Measurements from ENCODE around the gene GBF1. TPM values are rescaled to one million over a fixed set of nuclear protein-coding genes. Genes with fewer than 3 reads are reported as not detected.

The GBF1 gene
- total RNA-seq, 2 donors from 2014 or later: 53.1 to 59.1 TPM

DNA sequence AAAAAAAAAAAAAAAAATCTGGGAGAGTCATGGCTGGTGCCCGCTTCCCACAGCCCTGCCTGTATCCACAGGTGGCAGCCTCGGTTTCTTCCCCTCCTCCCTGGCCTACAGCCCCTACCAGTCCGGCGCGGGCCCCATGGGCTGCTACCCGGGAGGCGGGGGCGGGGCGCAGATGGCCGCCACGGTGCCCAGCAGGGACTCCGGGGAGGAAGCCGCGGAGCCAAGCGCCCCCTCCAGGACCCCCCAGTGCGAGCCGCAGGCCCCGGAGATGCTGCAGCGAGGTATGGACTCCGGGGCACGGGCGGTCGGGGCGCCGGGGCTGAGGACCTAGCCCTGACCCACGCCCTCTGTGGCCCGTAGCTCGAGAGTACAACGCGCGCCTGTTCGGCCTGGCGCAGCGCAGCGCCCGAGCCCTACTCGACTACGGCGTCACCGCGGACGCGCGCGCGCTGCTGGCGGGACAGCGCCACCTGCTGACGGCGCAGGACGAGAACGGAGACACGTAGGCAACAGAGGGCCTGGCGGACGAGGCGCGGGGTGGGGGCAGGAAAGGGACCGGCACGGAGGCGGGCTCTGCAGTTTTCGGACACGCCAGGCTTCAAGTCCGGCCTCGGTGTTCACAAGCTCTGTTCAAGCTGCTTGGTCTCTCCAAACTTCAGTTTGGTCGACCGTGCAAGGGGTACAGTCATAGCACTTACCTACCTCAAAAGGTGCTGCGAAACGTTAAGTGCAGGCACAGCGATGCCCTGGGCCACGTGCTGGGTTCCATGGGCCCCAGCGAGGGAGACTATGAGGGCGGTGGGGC is 154.1 kb downstream of the GBF1 start:
- Histone ChIP-seq H3K4me1 (replicated peaks) (peaks cover 6% of the 10 kb centered on the region), H3K27ac (peak overlapping the region; percentile 86 to 89), H3K27me3 (replicated peaks; ENCODE audit: insufficient read depth) (no peaks in the 10 kb centered on the region), H3K36me3 (no peaks in the 10 kb centered on the region), H3K4me3 (peak overlapping the region; percentile 49 to 52), H3K9me3 (no peaks in the 10 kb centered on the region)
- peak; percentile 85 for DNase-seq (ENCODE audit: low spot score)
- WGBS: 3% methylated on average over 64 of the region's 72 CpGs
- TF ChIP-seq POLR2AphosphoS5 (IDR thresholded peaks at IDR 0.05): peak; percentile 85
- TF ChIP-seq POLR2A (IDR thresholded peaks at IDR 0.05): peak; percentile 73
- TF ChIP-seq, protein P1, sequence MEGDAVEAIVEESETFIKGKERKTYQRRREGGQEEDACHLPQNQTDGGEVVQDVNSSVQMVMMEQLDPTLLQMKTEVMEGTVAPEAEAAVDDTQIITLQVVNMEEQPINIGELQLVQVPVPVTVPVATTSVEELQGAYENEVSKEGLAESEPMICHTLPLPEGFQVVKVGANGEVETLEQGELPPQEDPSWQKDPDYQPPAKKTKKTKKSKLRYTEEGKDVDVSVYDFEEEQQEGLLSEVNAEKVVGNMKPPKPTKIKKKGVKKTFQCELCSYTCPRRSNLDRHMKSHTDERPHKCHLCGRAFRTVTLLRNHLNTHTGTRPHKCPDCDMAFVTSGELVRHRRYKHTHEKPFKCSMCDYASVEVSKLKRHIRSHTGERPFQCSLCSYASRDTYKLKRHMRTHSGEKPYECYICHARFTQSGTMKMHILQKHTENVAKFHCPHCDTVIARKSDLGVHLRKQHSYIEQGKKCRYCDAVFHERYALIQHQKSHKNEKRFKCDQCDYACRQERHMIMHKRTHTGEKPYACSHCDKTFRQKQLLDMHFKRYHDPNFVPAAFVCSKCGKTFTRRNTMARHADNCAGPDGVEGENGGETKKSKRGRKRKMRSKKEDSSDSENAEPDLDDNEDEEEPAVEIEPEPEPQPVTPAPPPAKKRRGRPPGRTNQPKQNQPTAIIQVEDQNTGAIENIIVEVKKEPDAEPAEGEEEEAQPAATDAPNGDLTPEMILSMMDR (IDR thresholded peaks at IDR 0.05): peak; percentile 90 to 98 (median 97)
- intact Hi-C loops (cut with DNase I): loop anchor here (2.0 to 10.0 kb wide), 5 partner anchors 105 to 231 kb away; partner anchors contain the start of genes ACTR1A, PITX3 and SUFU

DNA sequence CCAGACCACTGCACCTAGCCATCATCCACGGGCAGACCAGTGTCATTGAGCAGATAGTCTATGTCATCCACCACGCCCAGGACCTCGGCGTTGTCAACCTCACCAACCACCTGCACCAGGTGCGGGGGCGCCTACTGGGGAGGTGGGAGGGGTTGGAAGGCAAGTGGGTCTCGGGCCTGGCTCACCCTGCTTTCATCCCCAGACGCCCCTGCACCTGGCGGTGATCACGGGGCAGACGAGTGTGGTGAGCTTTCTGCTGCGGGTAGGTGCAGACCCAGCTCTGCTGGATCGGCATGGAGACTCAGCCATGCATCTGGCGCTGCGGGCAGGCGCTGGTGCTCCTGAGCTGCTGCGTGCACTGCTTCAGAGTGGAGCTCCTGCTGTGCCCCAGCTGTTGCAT is 154.7 kb downstream of the GBF1 start:
- peaks cover 6% of the 10 kb centered on the region for H3K4me1 ChIP-seq (replicated peaks)
- no peak for DNase-seq (ENCODE audit: low spot score)
- no peaks in the 10 kb centered on the region for H3K27me3 ChIP-seq (replicated peaks; ENCODE audit: insufficient read depth)
- H3K4me3 ChIP-seq: no peak overlapping the region
- H3K27ac ChIP-seq: no peak overlapping the region
- TF ChIP-seq, protein P1 (IDR thresholded peaks at IDR 0.05): no peak
- TF ChIP-seq POLR2A (IDR thresholded peaks at IDR 0.05) (no peak), POLR2AphosphoS5 (IDR thresholded peaks at IDR 0.05) (no peak)
- no peaks in the 10 kb centered on the region for H3K36me3 ChIP-seq
- WGBS: 74% methylated on average over 17 of the region's 17 CpGs
- H3K9me3 ChIP-seq: no peaks in the 10 kb centered on the region
- intact Hi-C loops (cut with DNase I): loop anchor here (2.0 kb wide), 1 partner anchor 171 kb away; no protein-coding TSS in a partner anchor

DNA sequence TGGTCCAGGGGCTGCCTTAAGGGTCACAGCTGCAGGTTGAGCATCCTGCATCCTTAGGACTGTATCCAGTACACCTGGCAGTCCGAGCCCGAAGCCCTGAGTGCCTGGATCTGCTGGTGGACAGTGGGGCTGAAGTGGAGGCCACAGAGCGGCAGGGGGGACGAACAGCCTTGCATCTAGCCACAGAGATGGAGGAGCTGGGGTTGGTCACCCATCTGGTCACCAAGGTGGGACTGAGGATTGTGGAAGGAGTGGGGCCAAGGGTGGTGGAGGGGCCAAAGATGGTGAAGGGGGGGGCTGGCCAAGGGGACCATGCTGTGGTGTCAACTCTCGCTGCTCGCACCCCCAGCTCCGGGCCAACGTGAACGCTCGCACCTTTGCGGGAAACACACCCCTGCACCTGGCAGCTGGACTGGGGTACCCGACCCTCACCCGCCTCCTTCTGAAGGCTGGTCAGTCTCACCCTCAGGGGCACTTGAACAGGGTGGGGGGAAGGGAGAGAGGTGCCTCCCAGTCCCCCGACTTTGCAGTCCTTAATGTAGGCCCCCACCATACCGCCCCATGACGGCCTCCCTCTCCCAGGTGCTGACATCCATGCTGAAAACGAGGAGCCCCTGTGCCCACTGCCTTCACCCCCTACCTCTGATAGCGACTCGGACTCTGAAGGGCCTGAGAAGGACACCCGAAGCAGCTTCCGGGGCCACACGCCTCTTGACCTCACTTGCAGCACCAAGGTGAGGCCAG is 155.4 kb downstream of the GBF1 start:
- H3K9me3 ChIP-seq: no peaks in the 10 kb centered on the region
- no peaks in the 10 kb centered on the region for H3K27me3 ChIP-seq (replicated peaks; ENCODE audit: insufficient read depth)
- no peaks in the 10 kb centered on the region for H3K36me3 ChIP-seq
- H3K4me3 ChIP-seq: no peak overlapping the region
- no peak for TF ChIP-seq POLR2A (IDR thresholded peaks at IDR 0.05)
- TF ChIP-seq, protein P1 (IDR thresholded peaks at IDR 0.05): no peak
- TF ChIP-seq POLR2AphosphoS5 (IDR thresholded peaks at IDR 0.05): no peak
- no peak for DNase-seq (ENCODE audit: low spot score)
- intact Hi-C loops (cut with DNase I): loop anchor here (2.0 kb wide), 1 partner anchor 172 kb away; no protein-coding TSS in a partner anchor
- WGBS: 92% methylated on average over 22 of the region's 22 CpGs
- peaks cover 6% of the 10 kb centered on the region for H3K4me1 ChIP-seq (replicated peaks)
- H3K27ac ChIP-seq: no peak overlapping the region

DNA sequence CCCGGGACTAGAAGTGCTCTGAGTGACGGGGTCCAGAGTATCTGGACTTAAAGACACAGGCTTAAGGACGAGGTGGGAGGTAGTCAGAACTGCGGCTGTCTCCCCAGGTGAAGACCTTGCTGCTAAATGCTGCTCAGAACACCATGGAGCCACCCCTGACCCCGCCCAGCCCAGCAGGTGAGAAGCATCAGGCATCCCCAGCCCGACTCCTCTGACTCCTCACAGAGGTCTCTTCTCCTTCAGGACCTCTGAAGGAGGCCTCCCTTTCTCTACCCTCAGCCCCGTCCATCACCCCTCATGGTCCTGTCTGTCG is 156.0 kb downstream of the GBF1 start:
- H3K9me3 ChIP-seq: no peaks in the 10 kb centered on the region
- no peak overlapping the region for H3K4me3 ChIP-seq
- H3K27me3 ChIP-seq (replicated peaks; ENCODE audit: insufficient read depth): no peaks in the 10 kb centered on the region
- peaks cover under 1% of the 10 kb centered on the region for H3K4me1 ChIP-seq (replicated peaks)
- intact Hi-C loops (cut with DNase I): loop anchor here (2.0 kb wide), 1 partner anchor 172 kb away; no protein-coding TSS in a partner anchor
- WGBS: 84% methylated on average over 8 of the region's 8 CpGs
- H3K27ac ChIP-seq: no peak overlapping the region
- TF ChIP-seq, protein P1 (IDR thresholded peaks at IDR 0.05): no peak
- no peak for TF ChIP-seq POLR2AphosphoS5 (IDR thresholded peaks at IDR 0.05)
- no peak for TF ChIP-seq POLR2A (IDR thresholded peaks at IDR 0.05)
- DNase-seq (ENCODE audit: low spot score): no peak
- H3K36me3 ChIP-seq: no peaks in the 10 kb centered on the region
